Type B pancreatic cell (in vitro differentiated cells): ENCODE results near the gene ZNF385C. TPM values are rescaled to one million over a fixed set of nuclear protein-coding genes. Genes with fewer than 3 reads are reported as not detected.

Experiments used
- DNase-seq: peaks from one replicate; pipeline ENCODE4 v3.0.0; 2021; ENCODE audit warnings: mixed read lengths; ENCODE audit not compliant: unreplicated experiment; ENCODE audit errors: extremely low spot score
- H3K27ac Mint-ChIP-seq: 2 replicates; pipeline ENCODE4 v1.8.0; 2021; ENCODE audit warnings: mild to moderate bottlenecking, mixed read lengths
- H3K27me3 Mint-ChIP-seq: 2 replicates; pipeline ENCODE4 v1.8.0; 2021; ENCODE audit warnings: mixed read lengths
- H3K36me3 Mint-ChIP-seq: 2 replicates; pipeline ENCODE4 v1.8.0; 2021; ENCODE audit warnings: mixed read lengths
- H3K4me1 Mint-ChIP-seq: one replicate; pipeline ENCODE4 v1.8.0; 2021; ENCODE audit warnings: mixed read lengths; ENCODE audit not compliant: unreplicated experiment
- H3K4me3 Mint-ChIP-seq: 2 replicates; pipeline ENCODE4 v1.8.0; 2021; ENCODE audit warnings: mild to moderate bottlenecking, mixed read lengths
- H3K9me3 Mint-ChIP-seq: 2 replicates; pipeline ENCODE4 v1.8.0; 2021; ENCODE audit warnings: mixed read lengths
- total RNA-seq: library from RNA; stranded (reverse); gene quantifications from 2 replicates; pipeline ENCODE4 v1.2.1, GENCODE V29; 2021; ENCODE audit warnings: low replicate concordance
- TF ChIP-seq, protein P1 (sequence below): fragments of 200-600 bp; sonication (generic); conservative IDR thresholded peaks from 2 replicates; pipeline ENCODE4 v1.5.0; 2021; ENCODE audit warnings: antibody characterized with exemption, mild to moderate bottlenecking

The ZNF385C gene
- total RNA-seq, 1 donor from 2014 or later = 3.3 TPM

DNA sequence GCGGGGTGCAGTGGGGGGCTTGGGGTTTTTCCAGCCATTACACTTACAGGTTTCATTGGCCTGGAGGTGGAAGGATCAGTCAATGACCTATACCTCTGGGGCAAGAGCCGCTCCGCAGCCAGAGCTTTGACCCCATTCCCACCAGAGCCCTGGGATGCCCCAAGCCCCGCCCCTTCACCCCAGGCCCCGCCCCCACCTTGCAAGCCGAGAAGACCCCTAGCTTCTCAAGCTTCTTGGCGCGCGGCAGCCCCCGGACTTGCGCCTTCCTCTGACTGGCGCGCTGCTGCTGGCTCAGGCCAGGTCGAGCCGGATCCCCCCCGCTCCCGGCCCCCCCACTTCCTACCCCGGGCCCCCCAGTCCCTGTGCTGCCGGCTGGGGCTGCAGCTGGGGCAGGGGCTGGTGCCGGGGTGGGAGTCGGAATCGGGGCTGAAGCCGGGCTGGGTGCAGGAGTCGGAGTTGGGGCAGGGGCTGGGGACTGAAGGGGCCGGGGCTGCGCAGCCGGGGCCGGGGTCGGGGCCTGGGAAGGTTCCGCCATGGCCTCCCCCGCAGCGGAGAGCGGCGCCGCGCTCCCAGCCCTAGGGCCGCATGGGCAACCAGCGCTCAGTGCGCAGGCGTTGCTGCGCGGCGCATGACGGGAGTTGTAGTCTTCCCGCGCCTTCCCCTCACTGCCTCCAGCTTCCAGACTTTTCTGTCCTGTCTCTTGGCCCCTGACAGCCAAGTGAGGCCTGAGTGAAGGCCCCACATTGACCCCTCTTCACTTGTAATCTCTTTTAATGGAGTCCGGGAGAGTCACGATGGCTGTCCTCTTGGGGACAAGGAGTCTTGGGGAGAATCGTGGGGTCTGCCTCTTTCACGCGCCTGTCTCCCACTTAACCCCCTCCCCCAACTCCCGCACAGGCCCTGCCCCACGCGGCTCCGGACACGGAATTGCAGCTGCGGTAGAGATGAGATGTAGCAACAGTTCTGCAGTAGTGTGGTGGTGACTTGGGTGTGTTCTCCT, 22.8 kb upstream of the ZNF385C start, which contains the start of gene KAT2A:
TSS of gene KAT2A (minus strand) at position 598 of the 1,000 bp plus-strand sequence. CDS start at position 535, 63 bp downstream.
- H3K4me1 Mint-ChIP-seq = peaks cover 24% of the 10 kb centered on the region
- peak; percentile 83 for DNase-seq
- TF ChIP-seq, protein P1, sequence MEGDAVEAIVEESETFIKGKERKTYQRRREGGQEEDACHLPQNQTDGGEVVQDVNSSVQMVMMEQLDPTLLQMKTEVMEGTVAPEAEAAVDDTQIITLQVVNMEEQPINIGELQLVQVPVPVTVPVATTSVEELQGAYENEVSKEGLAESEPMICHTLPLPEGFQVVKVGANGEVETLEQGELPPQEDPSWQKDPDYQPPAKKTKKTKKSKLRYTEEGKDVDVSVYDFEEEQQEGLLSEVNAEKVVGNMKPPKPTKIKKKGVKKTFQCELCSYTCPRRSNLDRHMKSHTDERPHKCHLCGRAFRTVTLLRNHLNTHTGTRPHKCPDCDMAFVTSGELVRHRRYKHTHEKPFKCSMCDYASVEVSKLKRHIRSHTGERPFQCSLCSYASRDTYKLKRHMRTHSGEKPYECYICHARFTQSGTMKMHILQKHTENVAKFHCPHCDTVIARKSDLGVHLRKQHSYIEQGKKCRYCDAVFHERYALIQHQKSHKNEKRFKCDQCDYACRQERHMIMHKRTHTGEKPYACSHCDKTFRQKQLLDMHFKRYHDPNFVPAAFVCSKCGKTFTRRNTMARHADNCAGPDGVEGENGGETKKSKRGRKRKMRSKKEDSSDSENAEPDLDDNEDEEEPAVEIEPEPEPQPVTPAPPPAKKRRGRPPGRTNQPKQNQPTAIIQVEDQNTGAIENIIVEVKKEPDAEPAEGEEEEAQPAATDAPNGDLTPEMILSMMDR = no peak
- peak within 1 kb of the TSS; percentile 80 for H3K4me3 Mint-ChIP-seq
- no peaks in the 10 kb centered on the region for H3K9me3 Mint-ChIP-seq
- no peaks in the 10 kb centered on the region for H3K27me3 Mint-ChIP-seq
- peaks cover 12% of the 10 kb centered on the region for H3K36me3 Mint-ChIP-seq
- peak within 1 kb of the TSS; percentile 62 for H3K27ac Mint-ChIP-seq

GRCh38 chr17:42120161-42120769, 22.0 kb upstream of the ZNF385C start:
- TF ChIP-seq, protein P1 = no peak
- H3K27me3 Mint-ChIP-seq = no peaks in the 10 kb centered on the region
- H3K9me3 Mint-ChIP-seq = no peaks in the 10 kb centered on the region
- H3K4me1 Mint-ChIP-seq = peaks cover 24% of the 10 kb centered on the region
- peak overlapping the region; percentile 74 for H3K4me3 Mint-ChIP-seq
- no peak overlapping the region for H3K27ac Mint-ChIP-seq
- no peak for DNase-seq
- peaks cover 10% of the 10 kb centered on the region for H3K36me3 Mint-ChIP-seq

DNA sequence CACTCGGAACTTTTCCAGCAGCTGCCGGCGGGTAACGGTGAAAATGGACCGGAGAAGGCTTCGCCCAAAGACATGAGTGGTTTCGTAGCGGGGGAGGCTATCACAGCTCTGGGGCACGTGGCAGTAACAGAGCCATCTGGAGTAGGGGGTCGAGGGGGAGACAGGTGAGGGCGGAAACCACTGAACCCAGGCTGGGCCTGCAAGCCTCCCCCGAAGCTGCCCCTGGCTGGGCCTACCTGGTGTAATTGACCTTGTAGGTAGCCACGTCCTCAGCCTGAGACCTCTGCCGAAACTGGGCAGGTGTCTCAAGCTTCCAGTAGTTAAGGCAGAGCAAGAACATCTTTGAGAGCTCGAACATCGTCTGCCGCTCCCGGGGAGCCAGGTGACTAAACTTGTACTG, 21.0 kb upstream of the ZNF385C start:
- Mint-ChIP-seq H3K36me3 (peaks cover 6% of the 10 kb centered on the region), H3K4me3 (peak overlapping the region; percentile 61), H3K27me3 (no peaks in the 10 kb centered on the region), H3K4me1 (peaks cover 24% of the 10 kb centered on the region), H3K9me3 (no peaks in the 10 kb centered on the region), H3K27ac (no peak overlapping the region)
- TF ChIP-seq, protein P1 = no peak
- DNase-seq = no peak

DNA sequence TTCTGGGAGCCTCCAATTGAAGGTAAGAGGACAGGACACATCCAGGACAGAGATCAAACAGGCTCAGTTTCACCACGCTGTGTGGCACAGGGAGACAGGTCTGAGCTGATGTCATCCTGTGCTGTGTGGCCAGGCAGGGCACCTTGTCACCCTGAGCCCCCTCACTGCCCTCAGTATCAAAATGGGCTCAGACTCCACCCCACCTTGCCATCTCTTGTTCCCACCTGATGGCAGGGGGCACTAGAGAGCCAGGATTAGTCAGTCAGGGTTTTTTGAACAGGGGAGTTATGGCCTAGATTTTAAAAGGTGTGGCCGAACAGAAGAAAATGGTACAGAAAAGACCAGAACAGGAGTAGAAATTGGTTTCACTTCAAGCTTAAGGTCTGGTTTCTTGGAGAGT, 20.3 kb upstream of the ZNF385C start:
- no peaks in the 10 kb centered on the region for H3K27me3 Mint-ChIP-seq
- no peaks in the 10 kb centered on the region for H3K9me3 Mint-ChIP-seq
- no peak for DNase-seq
- peak overlapping the region; percentile 22 for H3K27ac Mint-ChIP-seq
- H3K36me3 Mint-ChIP-seq = peaks cover 6% of the 10 kb centered on the region
- TF ChIP-seq, protein P1 = peak; percentile 42
- peak overlapping the region; percentile 73 for H3K4me3 Mint-ChIP-seq
- peaks cover 24% of the 10 kb centered on the region for H3K4me1 Mint-ChIP-seq

- no peak for DNase-seq
- Mint-ChIP-seq H3K36me3 (peaks cover 6% of the 10 kb centered on the region), H3K27ac (peak overlapping the region; percentile 22), H3K9me3 (no peaks in the 10 kb centered on the region), H3K4me3 (peak overlapping the region; percentile 34), H3K27me3 (no peaks in the 10 kb centered on the region), H3K4me1 (peaks cover 24% of the 10 kb centered on the region)
- TF ChIP-seq, protein P1 = no peak
Observed at GRCh38 chr17:42118126-42118510, 19.8 kb upstream of the ZNF385C start.
